NT2/D1 (cell line): ENCODE data around the gene HDAC7.

Source experiments
- SUZ12 ChIP-seq: IDR thresholded peaks from 2 replicates; pipeline ENCODE4 v1.6.1; 2011; ENCODE audit not compliant: insufficient read length, insufficient read depth; ENCODE audit errors: extremely low read depth
- YY1 ChIP-seq: IDR thresholded peaks from 2 replicates; pipeline ENCODE4 v1.6.1; 2011; ENCODE audit not compliant: insufficient read length, insufficient read depth
- ZNF274 ChIP-seq: IDR thresholded peaks from 2 replicates; pipeline ENCODE4 v1.6.1; 2011; ENCODE audit warnings: mild to moderate bottlenecking, low read depth, low read length

GRCh38 chr12:47835006-47835830 lies 15.5 kb upstream of the HDAC7 start:
- no peak for TF ChIP-seq SUZ12
- TF ChIP-seq ZNF274, result no peak
- TF ChIP-seq YY1, result no peak
